Heart left ventricle (tissue), 16 donors: ENCODE data around the gene COX7B. TPM values are rescaled to one million over a fixed set of nuclear protein-coding genes. Genes with fewer than 3 reads are reported as not detected.
A peak's percentile ranks its signal among the peaks of the same experiment; 100 is the strongest.
"Not testable (repeated sequence)": the region's sequence is repeated elsewhere in the genome, so short reads cannot be mapped to it uniquely, and the experiment has no call there.

Source experiments
- ATAC-seq, 4 donors: fragments of 200-7000 bp; cut with Tn5 transposase; one replicate each; pipeline ENCODE4 v1.9.1; 2020 to 2022; ENCODE audit warnings: moderate library complexity in 4 of 4, mild to moderate bottlenecking in 3 of 4, moderate number of reproducible peaks in 1 of 4
- DNase-seq, 5 donors: peaks; one replicate each; pipeline ENCODE4 v3.0.0-alpha.2; 2020
- H3K27ac ChIP-seq, 12 donors: fragments of 200-600 bp; sonication (generic) in 4 of 12; one replicate each; pipeline versions ENCODE4 v1.5.0 to v1.8.0; 2016 to 2022; ENCODE audit warnings: mild to moderate bottlenecking in 2 of 12
- H3K27me3 ChIP-seq, 9 donors: fragments of 200-600 bp; sonication (generic) in 2 of 9; one replicate each; pipeline versions ENCODE4 v1.5.1 to v1.8.0; 2016 to 2022; ENCODE audit warnings: mild to moderate bottlenecking in 3 of 9
- H3K36me3 ChIP-seq, 9 donors: fragments of 200-600 bp; sonication (generic) in 2 of 9; one replicate each; pipeline versions ENCODE4 v1.5.0 to v1.8.0; 2018 to 2022; ENCODE audit warnings: mild to moderate bottlenecking in 2 of 9
- H3K4me1 ChIP-seq, 12 donors: fragments of 200-600 bp; sonication (generic) in 4 of 12; one replicate each; pipeline versions ENCODE4 v1.5.0 to v1.8.0; 2016 to 2022; ENCODE audit warnings: mild to moderate bottlenecking in 3 of 12
- H3K4me3 ChIP-seq, 12 donors: fragments of 200-600 bp; sonication (generic) in 4 of 12; one replicate each; pipeline versions ENCODE4 v1.5.0 to v1.8.0; 2017 to 2022; ENCODE audit warnings: mild to moderate bottlenecking in 9 of 12, moderate library complexity in 4 of 12
- H3K9me3 ChIP-seq, 12 donors: fragments of 200-600 bp; sonication (generic) in 4 of 12; one replicate each; pipeline versions ENCODE4 v1.5.0 to v1.8.0; 2016 to 2022; ENCODE audit warnings: mild to moderate bottlenecking in 1 of 12
- CTCF ChIP-seq, 12 donors: fragments of 200-600 bp; sonication (generic) in 4 of 12; IDR thresholded peaks; one replicate each; pipeline versions ENCODE4 v1.5.0 to v1.8.0; 2018 to 2022; ENCODE audit warnings: antibody characterized with exemption in 12 of 12, mild to moderate bottlenecking in 5 of 12
- POLR2A ChIP-seq, 2 donors: fragments of 450-650 bp; IDR thresholded peaks; one replicate each; pipeline ENCODE4 v1.6.1; 2017; ENCODE audit warnings: antibody characterized with exemption in 2 of 2, mild to moderate bottlenecking in 2 of 2, moderate library complexity in 2 of 2
- WGBS, 4 donors: extraction: QIAGEN DNeasy Blood & Tissue Kit in 2 of 4; methylation state at CpG; one replicate each; pipeline versions ENCODE4 v1.1.5 to v1.1.7; 2013 to 2018; 5-methylcytosine and 5-hydroxymethylcytosine counted together
- intact Hi-C, 10 donors: fragments of 100-400 bp; cut with DNase I; formaldehyde crosslinking; loops; one replicate each; pipeline versions ENCODE4 v1.11.1 to v1.14.2; 2022
- long read RNA-seq, 3 donors: library from polyadenylated mRNA; unstranded; transcript quantifications; one replicate each; pipeline ENCODE4 v2.0.0, GENCODE V29; 2020 to 2021
- polyA plus RNA-seq, 2 donors: library from polyadenylated mRNA; stranded (reverse); fragments of 200-250 nt; gene quantifications; one replicate each; pipeline ENCODE4 v1.2.3, GENCODE V29; 2013
- total RNA-seq, 9 donors: library from RNA; depleted of rRNA in 2 of 9; stranded (reverse); fragments of >200 nt in 2 of 9; fragmentation: NEBNext Ultra II Directional in 3 of 9; extraction: Animal tissue kit (Norgen Biotek cat#: 25700) in 3 of 9; gene quantifications; one replicate each; pipeline versions ENCODE4 v1.1.0 to v1.2.4, GENCODE V29; 2016 to 2023
- donor health status: ischemic (EF 13 %, LVEDD 7.1; RV severe dilation, severe dysfunction).
- donor health status: healthy with polysubstance abuse.
- donor health status: DM: no; HTN: yes; CAD: no.
- donor health status: DM: no; HTN: no; CAD: no.
- donor health status: ischemic (EF 25% LVEDD 6.9; RV normal size, moderate dysfunction).
- donor health status: ischemic (EF 25% LVEDD 5.7; RV mildly dilated, moderate dysfunction).
- donor health status: healthy.
- donor health status: DM: yes; HTN: yes; CAD: no.
- donor health status: ischemic (EF 35%, LVEDD 5.7; RV mildly dilated, moderate dysfunction).
- donor health status: nonischemic (EF 11% LVEDD 7.7; RV severe dilation, severe dysfunction).
- donor health status: DM: yes; HTN: yes; CAD: no.
- donor health status: PGD.
- donor health status: ischemic (EF 29% LVEDD 5.4; RV normal size, mild dysfunction).
- donor health status: nonischemic (EF 23%, LVEDD 6.1; RV moderate dilation, normal function).

COX7B gene
- 1,000 to 10,000 TPM in 8 of 9 donors, 100 to 1,000 TPM in 1; 815 to 2,958 (median 1,377) TPM for total RNA-seq
- polyA plus RNA-seq, result 1,000 to 10,000 TPM; 2,480 to 8,827 TPM
- long read RNA-seq, donor 1, transcript COX7B-203 (3 exons, 2,471 nt), result major isoform, 431 of 498 reads
- long read RNA-seq, donor 1, partial matches to known transcripts, result 59 of 498 reads
- long read RNA-seq, donor 1, other reads (novel, unspliced or antisense), result 5 of 498 reads
- long read RNA-seq, donor 2, transcript COX7B-203 (3 exons, 2,471 nt), result major isoform, 203 of 226 reads
- long read RNA-seq, donor 2, partial matches to known transcripts, result 9 of 226 reads
- long read RNA-seq, donor 2, other reads (novel, unspliced or antisense), result 13 of 226 reads
- long read RNA-seq, donor 3, transcript COX7B-203 (3 exons, 2,471 nt), result major isoform, 197 of 226 reads
- long read RNA-seq, donor 3, partial matches to known transcripts, result 24 of 226 reads
- long read RNA-seq, donor 3, other reads (novel, unspliced or antisense), result 2 of 226 reads

- no peaks in the 10 kb centered on the region for H3K27me3 ChIP-seq
- peak; percentile 56 to 75 for TF ChIP-seq POLR2A (IDR thresholded peaks at IDR 0.05)
- TF ChIP-seq CTCF (IDR thresholded peaks at IDR 0.05), result peak in 10 of 12 donors; percentile 5 to 64 (median 36)
- peak within 1 kb of the TSS; percentile 79 to 94 (median 88) for H3K27ac ChIP-seq
- H3K4me3 ChIP-seq, result peak within 1 kb of the TSS; percentile 41 to 86 (median 64)
- H3K4me1 ChIP-seq, result peaks cover 0 to 23% (median 3%) of the 10 kb centered on the region in 12 donors
- H3K9me3 ChIP-seq, result no peaks in the 10 kb centered on the region
- WGBS, 4 donors, result 0 to 48% (median 22%) methylated on average over 28 of the region's 28 CpGs
- ATAC-seq (peak; percentile 73 to 81 (median 78)), DNase-seq (peak in 4 of 5 donors; percentile 49 to 74 (median 62))
- intact Hi-C loops, result loop anchor here in 6 of 10 donors (5.0 to 10.0 kb wide), 4 partner anchors 114 to 454 kb away; partner anchors contain the start of genes ATRX (in 4 of the 6), PGK1 (in 2 of the 6) and FGF16 (in 1 of the 6)
- H3K36me3 ChIP-seq, result peaks cover 0 to 29% (median 22%) of the 10 kb centered on the region in 9 donors
Observed at GRCh38 chrX:77899081-77899828, at the start of gene COX7B. COX7B (plus strand) TSS chrX:77899468; CDS start chrX:77899554, 86 bp downstream.

- Histone ChIP-seq H3K9me3 (no peaks in the 10 kb centered on the region), H3K4me1 (peaks cover 0 to 5% (median 0%) of the 10 kb centered on the region in 12 donors), H3K36me3 (peaks cover 0 to 37% (median 22%) of the 10 kb centered on the region in 9 donors), H3K27me3 (no peaks in the 10 kb centered on the region), H3K4me3 (no peak overlapping the region), H3K27ac (peak overlapping the region in 3 of 12 donors; percentile 2 to 59 (median 42))
- DNase-seq, result no peak
- intact Hi-C loops, result no loop called here
- 49 to 81% (median 77%) methylated on average over 8 of the region's 8 CpGs for WGBS, 4 donors
- TF ChIP-seq CTCF (IDR thresholded peaks at IDR 0.05) (no peak), POLR2A (IDR thresholded peaks at IDR 0.05) (no peak)
- peak in 3 of 4 donors; percentile 36 to 73 (median 55) for ATAC-seq
Observed at GRCh38 chrX:77875372-77875771, 23.9 kb upstream of the COX7B start.

GRCh38 chrX:77881418-77881817 is 17.9 kb upstream of the COX7B start:
- H3K9me3 ChIP-seq, H3K27ac ChIP-seq, ATAC-seq, intact Hi-C loops, H3K4me3 ChIP-seq, DNase-seq, H3K4me1 ChIP-seq, H3K27me3 ChIP-seq, H3K36me3 ChIP-seq: not testable (repeated sequence)
- WGBS, 4 donors, result 83 to 88% (median 85%) methylated on average over 3 to 4 of the region's 4 CpGs

- Histone ChIP-seq H3K4me3 (no peak overlapping the region), H3K27ac (no peak overlapping the region), H3K9me3 (no peaks in the 10 kb centered on the region), H3K36me3 (no peaks in the 10 kb centered on the region), H3K27me3 (no peaks in the 10 kb centered on the region), H3K4me1 (peaks cover 0 to 16% (median 0%) of the 10 kb centered on the region in 12 donors)
- intact Hi-C loops, result loop anchor here in 6 of 10 donors (10.0 kb wide), 3 partner anchors 108 to 448 kb away; partner anchors contain the start of genes ATRX (in 4 of the 6), FGF16 (in 1 of the 6) and PGK1 (in 1 of the 6)
- TF ChIP-seq CTCF (IDR thresholded peaks at IDR 0.05) (no peak), POLR2A (IDR thresholded peaks at IDR 0.05) (no peak)
- 82 to 100% (median 91%) methylated on average over 2 of the region's 2 CpGs for WGBS, 4 donors
- DNase-seq (no peak), ATAC-seq (no peak)
Observed at GRCh38 chrX:77892887-77893286, 6.4 kb upstream of the COX7B start.
